HEK293 (cell line): Measurements from ENCODE around the gene SERINC3.

Source experiments
- INSM2 ChIP-seq: fragments of 450-650 bp; formaldehyde crosslinking; IDR thresholded peaks from 2 replicates; pipeline ENCODE4 v1.5.1; 2016; ENCODE audit warnings: missing biosample characterization, missing genetic modification characterization
- KLF10 ChIP-seq: fragments of 450-650 bp; IDR thresholded peaks from 2 replicates; pipeline ENCODE4 v1.5.1; 2018; ENCODE audit warnings: missing biosample characterization, mild to moderate bottlenecking, missing genetic modification characterization
- MZF1 ChIP-seq: fragments of 450-650 bp; formaldehyde crosslinking; IDR thresholded peaks from 2 replicates; pipeline ENCODE4 v1.5.1; 2017; ENCODE audit warnings: missing biosample characterization, missing genetic modification characterization, borderline replicate concordance
- PRDM10 ChIP-seq: fragments of 450-650 bp; formaldehyde crosslinking; IDR thresholded peaks from 2 replicates; pipeline ENCODE4 v1.5.1; 2016; ENCODE audit warnings: missing biosample characterization, missing genetic modification characterization
- REST ChIP-seq: fragments of 450-650 bp; formaldehyde crosslinking; IDR thresholded peaks from 2 replicates; pipeline ENCODE4 v1.5.1; 2016; ENCODE audit warnings: missing biosample characterization, missing genetic modification characterization
- SCRT1 ChIP-seq: fragments of 450-650 bp; formaldehyde crosslinking; IDR thresholded peaks from 2 replicates; pipeline ENCODE4 v1.5.1; 2016; ENCODE audit warnings: missing biosample characterization, missing genetic modification characterization, borderline replicate concordance
- SCRT2 ChIP-seq: fragments of 450-650 bp; formaldehyde crosslinking; IDR thresholded peaks from 2 replicates; pipeline ENCODE4 v1.5.1; 2016; ENCODE audit warnings: missing biosample characterization, missing genetic modification characterization
- WT1 ChIP-seq: fragments of 450-650 bp; formaldehyde crosslinking; IDR thresholded peaks from 2 replicates; pipeline ENCODE4 v1.5.1; 2016; ENCODE audit warnings: missing biosample characterization, missing genetic modification characterization
- ZBTB11 ChIP-seq: fragments of 450-650 bp; formaldehyde crosslinking; conservative IDR thresholded peaks from 2 replicates; pipeline ENCODE4 v1.5.1; 2016; ENCODE audit warnings: low read depth, missing biosample characterization, missing genetic modification characterization
- ZBTB48 ChIP-seq: fragments of 450-650 bp; formaldehyde crosslinking; IDR thresholded peaks from 2 replicates; pipeline ENCODE4 v1.5.1; 2016; ENCODE audit warnings: missing biosample characterization, missing genetic modification characterization
- ZIC2 ChIP-seq: fragments of 450-650 bp; formaldehyde crosslinking; IDR thresholded peaks from 2 replicates; pipeline ENCODE4 v1.5.1; 2016; ENCODE audit warnings: missing biosample characterization, missing genetic modification characterization
- ZNF133 ChIP-seq: fragments of 450-650 bp; formaldehyde crosslinking; IDR thresholded peaks from 2 replicates; pipeline ENCODE4 v1.5.1; 2016; ENCODE audit warnings: missing biosample characterization, missing genetic modification characterization
- ZNF274 ChIP-seq, 2 experiments: fragments of 200-500 bp in 1 of 2; fragments of 450-650 bp in 1 of 2; sonication (Bioruptor generic) in 1 of 2; formaldehyde crosslinking in 1 of 2; IDR thresholded peaks; 2 replicates each; pipeline versions ENCODE4 v1.5.1 to v1.6.1; 2014 to 2016; ENCODE audit warnings: borderline replicate concordance in 1 of 2, inconsistent platforms in 1 of 2, low read length in 1 of 2, missing biosample characterization in 1 of 2, missing genetic modification characterization in 1 of 2
- ZNF501 ChIP-seq: fragments of 450-650 bp; formaldehyde crosslinking; IDR thresholded peaks from 2 replicates; pipeline ENCODE4 v1.5.1; 2016; ENCODE audit warnings: missing biosample characterization, missing genetic modification characterization
- ZNF561 ChIP-seq: fragments of 450-650 bp; IDR thresholded peaks from 2 replicates; pipeline ENCODE4 v1.5.1; 2018; ENCODE audit warnings: missing biosample characterization, missing genetic modification characterization, borderline replicate concordance
- ZNF580 ChIP-seq: fragments of 450-650 bp; formaldehyde crosslinking; IDR thresholded peaks from 2 replicates; pipeline ENCODE4 v1.5.1; 2016; ENCODE audit warnings: missing biosample characterization, missing genetic modification characterization
- ZNF624 ChIP-seq: fragments of 450-650 bp; formaldehyde crosslinking; IDR thresholded peaks from 2 replicates; pipeline ENCODE4 v1.5.1; 2017; ENCODE audit warnings: missing biosample characterization, missing genetic modification characterization
- ZNF639 ChIP-seq: fragments of 450-650 bp; formaldehyde crosslinking; IDR thresholded peaks from 2 replicates; pipeline ENCODE4 v1.5.1; 2016; ENCODE audit warnings: missing biosample characterization, missing genetic modification characterization
- ZNF692 ChIP-seq: fragments of 450-650 bp; formaldehyde crosslinking; IDR thresholded peaks from 2 replicates; pipeline ENCODE4 v1.5.1; 2016; ENCODE audit warnings: missing biosample characterization, missing genetic modification characterization
- ZNF707 ChIP-seq: fragments of 450-650 bp; formaldehyde crosslinking; IDR thresholded peaks from 2 replicates; pipeline ENCODE4 v1.5.1; 2016; ENCODE audit warnings: missing biosample characterization, missing genetic modification characterization
- ZNF776 ChIP-seq: fragments of 450-650 bp; formaldehyde crosslinking; IDR thresholded peaks from 2 replicates; pipeline ENCODE4 v1.5.0; 2017; ENCODE audit warnings: missing biosample characterization, missing genetic modification characterization, borderline replicate concordance

SERINC3 gene

GRCh38 chr20:44552950-44553908 is 31.4 kb upstream of the SERINC3 start (continued):
- TF ChIP-seq ZBTB11 (tag by site-specific recombination) (no peak), ZNF274 (IDR thresholded peaks at IDR 0.05; ENCODE audit: low read length) (no peak), ZNF274 (tag by site-specific recombination; IDR thresholded peaks at IDR 0.05; ENCODE audit: borderline replicate concordance) (no peak), REST (tag by site-specific recombination) (no peak), ZIC2 (tag by site-specific recombination) (no peak), PRDM10 (peak; percentile 12; the same call in 1 of the 2 replicates), ZNF580 (tag by site-specific recombination) (no peak), ZNF776 (tag by site-specific recombination) (no peak), WT1 (tag by site-specific recombination) (peak; percentile 71), ZNF561 (tag by site-specific recombination) (no peak), ZNF624 (tag by site-specific recombination) (no peak), ZBTB48 (tag by site-specific recombination) (0 out of 2 replicates have a peak, but pooled peaks have one; percentile 40), MZF1 (tag by site-specific recombination) (no peak), ZNF707 (tag by site-specific recombination) (no peak), ZNF639 (tag by site-specific recombination) (0 out of 2 replicates have a peak, but pooled peaks have one; percentile 69), SCRT2 (peak; percentile 86), ZNF501 (no peak), ZNF133 (tag by site-specific recombination) (peak; percentile 67), SCRT1 (tag by site-specific recombination) (no peak; the same call in 1 of the 2 replicates), INSM2 (no peak; the same call in 1 of the 2 replicates), ZNF692 (tag by site-specific recombination) (0 out of 2 replicates have a peak, but pooled peaks have one; percentile 3), KLF10 (tag by site-specific recombination) (no peak)
